NB4 (cell line): ENCODE results near the gene COL1A1.

Experiments
- DNase-seq: peaks from one replicate; pipeline ENCODE4 v3.0.0; 2010; ENCODE audit warnings: low read depth
- H3K4me3 ChIP-seq: one replicate; pipeline ENCODE4 v1.5.1; 2011; ENCODE audit warnings: mild to moderate bottlenecking, low read depth, low read length, moderate library complexity
- MAX ChIP-seq: IDR thresholded peaks from 2 replicates; pipeline ENCODE4 v1.6.1; 2011; ENCODE audit warnings: low read depth, low read length
- MYC ChIP-seq: IDR thresholded peaks from 2 replicates; pipeline ENCODE4 v1.6.1; 2011; ENCODE audit warnings: low read depth, low read length
- POLR2A ChIP-seq: IDR thresholded peaks from 2 replicates; pipeline ENCODE4 v1.6.1; 2011; ENCODE audit warnings: mild to moderate bottlenecking; ENCODE audit not compliant: insufficient read length; ENCODE audit errors: extremely low read depth
- TF ChIP-seq, protein P1 (sequence below): IDR thresholded peaks from one replicate; pipeline ENCODE4 v1.5.1; 2012; ENCODE audit warnings: low read depth, low read length

Gene COL1A1

GRCh38 chr17:50176559-50177357 lies 24.7 kb downstream of the COL1A1 start:
- TF ChIP-seq, protein P1, sequence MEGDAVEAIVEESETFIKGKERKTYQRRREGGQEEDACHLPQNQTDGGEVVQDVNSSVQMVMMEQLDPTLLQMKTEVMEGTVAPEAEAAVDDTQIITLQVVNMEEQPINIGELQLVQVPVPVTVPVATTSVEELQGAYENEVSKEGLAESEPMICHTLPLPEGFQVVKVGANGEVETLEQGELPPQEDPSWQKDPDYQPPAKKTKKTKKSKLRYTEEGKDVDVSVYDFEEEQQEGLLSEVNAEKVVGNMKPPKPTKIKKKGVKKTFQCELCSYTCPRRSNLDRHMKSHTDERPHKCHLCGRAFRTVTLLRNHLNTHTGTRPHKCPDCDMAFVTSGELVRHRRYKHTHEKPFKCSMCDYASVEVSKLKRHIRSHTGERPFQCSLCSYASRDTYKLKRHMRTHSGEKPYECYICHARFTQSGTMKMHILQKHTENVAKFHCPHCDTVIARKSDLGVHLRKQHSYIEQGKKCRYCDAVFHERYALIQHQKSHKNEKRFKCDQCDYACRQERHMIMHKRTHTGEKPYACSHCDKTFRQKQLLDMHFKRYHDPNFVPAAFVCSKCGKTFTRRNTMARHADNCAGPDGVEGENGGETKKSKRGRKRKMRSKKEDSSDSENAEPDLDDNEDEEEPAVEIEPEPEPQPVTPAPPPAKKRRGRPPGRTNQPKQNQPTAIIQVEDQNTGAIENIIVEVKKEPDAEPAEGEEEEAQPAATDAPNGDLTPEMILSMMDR, result no peak
- TF ChIP-seq MYC (no peak), MAX (no peak), POLR2A (no peak)
- DNase-seq, result no peak
- no peak overlapping the region for H3K4me3 ChIP-seq

DNA sequence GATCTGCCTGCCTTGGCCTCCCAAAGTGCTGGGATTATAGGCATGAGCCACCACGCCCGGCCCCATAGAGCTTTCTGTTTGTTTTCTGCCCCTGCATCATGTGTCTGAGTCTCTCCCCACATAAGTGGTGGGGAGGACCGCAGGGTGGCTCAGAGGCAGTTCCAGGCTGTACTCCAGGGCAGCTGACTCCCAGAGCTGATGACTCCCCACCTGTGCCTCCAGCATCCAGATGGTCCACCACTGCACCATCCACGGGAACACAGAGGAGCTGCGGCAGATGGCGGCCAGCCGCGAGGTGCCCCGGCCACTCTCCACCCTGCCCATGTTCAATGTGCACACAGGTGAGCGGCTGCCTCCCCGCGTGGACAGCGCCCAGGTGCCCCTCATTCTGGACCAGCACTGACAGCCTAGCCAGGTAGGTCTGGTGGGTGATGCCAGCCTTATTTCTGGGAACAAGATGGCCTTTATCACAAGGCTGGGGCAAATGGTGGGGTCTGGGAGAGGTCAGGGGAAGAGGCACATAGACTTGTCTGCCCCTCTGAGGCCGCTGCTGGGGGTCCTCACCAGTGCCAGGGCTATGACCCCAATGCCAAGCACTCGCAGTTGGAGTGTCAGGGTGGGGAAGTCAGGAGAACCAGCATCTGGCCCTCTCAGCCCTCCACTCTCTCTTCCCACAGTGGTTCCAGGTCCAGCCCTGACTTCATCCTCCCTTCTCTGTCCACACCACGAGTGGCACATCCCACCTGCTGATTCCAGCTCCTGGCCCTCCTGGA lies 26.2 kb downstream of the COL1A1 start:
- TF ChIP-seq MAX (no peak), MYC (no peak), POLR2A (no peak)
- TF ChIP-seq, protein P1, result no peak
- no peak overlapping the region for H3K4me3 ChIP-seq
- no peak for DNase-seq

DNA sequence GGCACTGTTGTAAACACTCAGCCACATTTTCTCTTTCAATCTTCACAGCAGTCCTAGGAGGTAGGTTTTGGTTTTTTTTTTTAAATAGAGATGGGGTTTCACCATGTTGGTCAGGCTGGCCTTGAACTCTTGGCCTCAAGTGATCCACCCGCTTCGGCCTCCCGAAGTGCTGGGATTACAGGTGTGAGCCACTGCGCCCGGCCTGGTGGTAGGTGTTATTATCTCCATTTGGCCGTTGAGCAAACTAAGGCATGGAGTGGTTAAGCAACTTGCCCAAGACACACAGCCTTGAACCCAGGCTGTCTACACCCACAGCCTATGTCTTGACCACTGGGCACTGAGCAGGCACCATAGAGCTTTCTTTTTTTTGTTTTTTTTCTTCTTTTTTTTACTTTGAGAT lies 27.0 kb downstream of the COL1A1 start:
- DNase-seq, result no peak

GRCh38 chr17:50173335-50173941 lies 28.0 kb downstream of the COL1A1 start:
- TF ChIP-seq MAX (no peak), MYC (no peak), POLR2A (no peak)
- TF ChIP-seq, protein P1, result no peak
- H3K4me3 ChIP-seq, result no peak overlapping the region
- DNase-seq, result no peak

More for the DNA sequence above, 27.0 kb downstream of the COL1A1 start:
- no peak overlapping the region for H3K4me3 ChIP-seq
- TF ChIP-seq MYC, result no peak
- TF ChIP-seq, protein P1, result no peak
- no peak for TF ChIP-seq POLR2A
- no peak for TF ChIP-seq MAX

DNA sequence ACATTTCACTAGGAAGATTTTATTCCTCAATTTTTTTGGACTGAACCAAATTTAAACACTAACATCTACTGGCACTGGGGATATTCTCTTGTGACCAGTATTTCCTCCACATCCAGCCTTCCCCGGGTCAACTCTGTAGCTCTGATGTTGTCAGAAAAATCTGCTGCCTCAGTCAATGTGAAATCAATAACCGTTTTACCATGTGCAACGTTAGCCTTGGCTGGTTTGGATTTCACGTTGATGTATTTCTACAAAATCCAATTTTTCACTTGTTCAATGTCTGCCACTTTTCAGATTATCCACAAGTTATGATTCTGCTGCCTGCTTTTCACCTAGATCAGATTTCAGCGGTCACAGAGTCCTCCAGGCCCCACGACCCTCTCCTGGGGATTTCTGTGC lies 28.5 kb downstream of the COL1A1 start:
- H3K4me3 ChIP-seq, result no peak overlapping the region
- TF ChIP-seq, protein P1, result no peak
- TF ChIP-seq MYC (no peak), POLR2A (no peak), MAX (no peak)
- no peak for DNase-seq
